HepG2 (cell line): ENCODE results near the gene MAPKAPK3.

Experiments
- AKAP8 ChIP-seq: sonication (generic); formaldehyde crosslinking; IDR thresholded peaks from 2 replicates; pipeline ENCODE4 v1.5.1; 2020; ENCODE audit warnings: mild to moderate bottlenecking, missing genetic modification reagents
- CHD2 ChIP-seq: IDR thresholded peaks from 2 replicates; pipeline ENCODE4 v1.6.1; 2011; ENCODE audit warnings: low read depth, low read length, improper control_type of control experiment
- DPF2 ChIP-seq: sonication (generic); formaldehyde crosslinking; IDR thresholded peaks from 2 replicates; pipeline ENCODE4 v1.4.0; 2020; ENCODE audit warnings: mild to moderate bottlenecking, low read depth, missing genetic modification reagents, borderline replicate concordance
- FOSL2 ChIP-seq: sonication (generic); formaldehyde crosslinking; IDR thresholded peaks from 2 replicates; pipeline ENCODE4 v1.4.0; 2020; ENCODE audit warnings: missing genetic modification reagents
- FOXP1 ChIP-seq, 2 experiments: fragments of 450-650 bp in 1 of 2; IDR thresholded peaks; 2 replicates each; pipeline ENCODE4 v1.6.1; 2017 to 2018; ENCODE audit warnings: antibody characterized with exemption in 1 of 2
- GABPA ChIP-seq, 2 experiments: IDR thresholded peaks; 2 replicates each; pipeline ENCODE4 v1.6.1; 2011 to 2016; ENCODE audit warnings: low read depth in 2 of 2, low read length in 1 of 2, missing biosample characterization in 1 of 2, missing genetic modification characterization in 1 of 2
- KLF9 ChIP-seq: IDR thresholded peaks from 2 replicates; pipeline ENCODE4 v1.6.1; 2016; ENCODE audit warnings: low read depth
- MYC ChIP-seq: sonication (generic); formaldehyde crosslinking; IDR thresholded peaks from 2 replicates; pipeline ENCODE4 v1.9.0; 2021; ENCODE audit warnings: missing genetic modification reagents, borderline replicate concordance
- TF ChIP-seq, protein P1 (sequence below): sonication (generic); formaldehyde crosslinking; IDR thresholded peaks from 2 replicates; pipeline ENCODE4 v1.5.0; 2020; ENCODE audit warnings: mild to moderate bottlenecking, missing genetic modification reagents, moderate library complexity
- TF ChIP-seq, protein P2 (sequence below): fragments of 450-650 bp; IDR thresholded peaks from 2 replicates; pipeline ENCODE4 v1.6.1; 2017

DNA sequence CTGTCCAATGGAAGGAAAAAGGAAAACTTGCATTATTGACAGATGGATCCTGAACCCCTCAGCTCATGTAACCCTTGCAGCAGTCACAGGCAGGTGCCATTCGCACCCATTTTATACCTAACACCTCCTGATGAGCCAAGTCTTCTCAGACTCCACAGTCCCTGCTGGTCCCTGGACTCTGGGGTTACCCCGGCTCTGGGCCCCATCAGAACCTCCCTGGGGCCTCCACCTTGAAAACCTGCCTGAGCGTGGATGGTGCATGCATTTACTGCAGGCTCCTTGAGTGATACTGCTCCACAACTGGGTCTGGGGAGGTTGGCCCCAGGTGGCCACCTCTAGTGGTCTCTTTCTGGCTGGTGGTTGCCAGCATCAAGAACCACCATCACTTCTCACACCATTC is 41.9 kb downstream of the MAPKAPK3 start:
- TF ChIP-seq KLF9 (CRISPR knock-in tag) = no peak
- TF ChIP-seq FOXP1 (IDR thresholded peaks at IDR 0.05) = no peak
- no peak for TF ChIP-seq FOXP1 (CRISPR knock-in tag; IDR thresholded peaks at IDR 0.05)
- TF ChIP-seq DPF2 = no peak
- no peak for TF ChIP-seq MYC (CRISPR knock-in tag)
- no peak for TF ChIP-seq GABPA (IDR thresholded peaks at IDR 0.05; ENCODE audit: low read depth, low read length)
- no peak for TF ChIP-seq GABPA (CRISPR knock-in tag; IDR thresholded peaks at IDR 0.05; ENCODE audit: low read depth)
- TF ChIP-seq, protein P1, sequence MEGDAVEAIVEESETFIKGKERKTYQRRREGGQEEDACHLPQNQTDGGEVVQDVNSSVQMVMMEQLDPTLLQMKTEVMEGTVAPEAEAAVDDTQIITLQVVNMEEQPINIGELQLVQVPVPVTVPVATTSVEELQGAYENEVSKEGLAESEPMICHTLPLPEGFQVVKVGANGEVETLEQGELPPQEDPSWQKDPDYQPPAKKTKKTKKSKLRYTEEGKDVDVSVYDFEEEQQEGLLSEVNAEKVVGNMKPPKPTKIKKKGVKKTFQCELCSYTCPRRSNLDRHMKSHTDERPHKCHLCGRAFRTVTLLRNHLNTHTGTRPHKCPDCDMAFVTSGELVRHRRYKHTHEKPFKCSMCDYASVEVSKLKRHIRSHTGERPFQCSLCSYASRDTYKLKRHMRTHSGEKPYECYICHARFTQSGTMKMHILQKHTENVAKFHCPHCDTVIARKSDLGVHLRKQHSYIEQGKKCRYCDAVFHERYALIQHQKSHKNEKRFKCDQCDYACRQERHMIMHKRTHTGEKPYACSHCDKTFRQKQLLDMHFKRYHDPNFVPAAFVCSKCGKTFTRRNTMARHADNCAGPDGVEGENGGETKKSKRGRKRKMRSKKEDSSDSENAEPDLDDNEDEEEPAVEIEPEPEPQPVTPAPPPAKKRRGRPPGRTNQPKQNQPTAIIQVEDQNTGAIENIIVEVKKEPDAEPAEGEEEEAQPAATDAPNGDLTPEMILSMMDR (CRISPR knock-in tag) = no peak
- TF ChIP-seq FOSL2 (CRISPR knock-in tag) = no peak
- TF ChIP-seq CHD2 = no peak
- TF ChIP-seq AKAP8 = no peak
- TF ChIP-seq, protein P2, sequence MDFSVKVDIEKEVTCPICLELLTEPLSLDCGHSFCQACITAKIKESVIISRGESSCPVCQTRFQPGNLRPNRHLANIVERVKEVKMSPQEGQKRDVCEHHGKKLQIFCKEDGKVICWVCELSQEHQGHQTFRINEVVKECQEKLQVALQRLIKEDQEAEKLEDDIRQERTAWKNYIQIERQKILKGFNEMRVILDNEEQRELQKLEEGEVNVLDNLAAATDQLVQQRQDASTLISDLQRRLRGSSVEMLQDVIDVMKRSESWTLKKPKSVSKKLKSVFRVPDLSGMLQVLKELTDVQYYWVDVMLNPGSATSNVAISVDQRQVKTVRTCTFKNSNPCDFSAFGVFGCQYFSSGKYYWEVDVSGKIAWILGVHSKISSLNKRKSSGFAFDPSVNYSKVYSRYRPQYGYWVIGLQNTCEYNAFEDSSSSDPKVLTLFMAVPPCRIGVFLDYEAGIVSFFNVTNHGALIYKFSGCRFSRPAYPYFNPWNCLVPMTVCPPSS = no peak
